ENCODE measurements around the gene AHNAK2. TPM values are rescaled to one million over a fixed set of nuclear protein-coding genes. Genes with fewer than 3 reads are reported as not detected.

Gene AHNAK2
- total RNA-seq, 1 experiment from 2014 or later, result 45.0 TPM

- Histone ChIP-seq H3K79me2 (ENCODE audit: insufficient read depth, low read length) (no peaks in the 10 kb centered on the region), H3K9me2 (ENCODE audit: insufficient read depth) (no peaks in the 10 kb centered on the region), H4K20me1 (ENCODE audit: insufficient read depth) (no peaks in the 10 kb centered on the region), H3K4me1 (ENCODE audit: control insufficient read depth in 1 of 2, insufficient read depth in 2 of 2, low read length in 2 of 2) (no peaks in the 10 kb centered on the region), H3K9ac (ENCODE audit: low read length) (no peak overlapping the region), H3K36me3 (ENCODE audit: control insufficient read depth in 1 of 2, insufficient read depth in 2 of 2, low read length in 2 of 2) (no peaks in the 10 kb centered on the region), H3K27ac (ENCODE audit: low read depth, low read length) (no peak overlapping the region), H3K4me3 (replicated peaks in 1 of 2; ENCODE audit: low read depth in 1 of 2, low read length in 2 of 2) (no peak overlapping the region), H3K27me3 (ENCODE audit: insufficient read depth, low read length) (no peaks in the 10 kb centered on the region), H3K4me2 (ENCODE audit: low read length) (no peak overlapping the region), H2AFZ (ENCODE audit: low read depth, low read length, poor library complexity, severe bottlenecking) (no peak overlapping the region), H3K9me3 (ENCODE audit: control insufficient read depth in 1 of 2, insufficient read depth in 1 of 2, low read depth in 1 of 2, low read length in 2 of 2) (peaks cover 0 to 8% of the 10 kb centered on the region in 2 experiments; a peak in 1 of 4 replicates)
- ChIA-PET RAD21 (ENCODE audit: low non-redundant PET in 1 of 2, low total read pairs in 2 of 2, uncharacterized antibody in 2 of 2, unreplicated experiment in 2 of 2) (no interaction called here), POLR2A (no interaction called here), CTCF (no interaction called here)
- DNase-seq (ENCODE audit: low read depth, low spot score), result no peak
- ATAC-seq, result no peak
- intact Hi-C loops (cut with micrococcal nuclease), result no loop called here
- BruUV-seq (replicated peaks), result no TSS peak
- TF ChIP-seq CBX3 (IDR thresholded peaks at IDR 0.05; ENCODE audit: low read depth) (no peak), RAD21 (IDR thresholded peaks at IDR 0.05; ENCODE audit: low read depth) (no peak)
Observed at GRCh38 chr14:104925855-104926609, 52.1 kb downstream of the AHNAK2 start.

GRCh38 chr14:104925214-104925854 is 52.8 kb downstream of the AHNAK2 start:
- Histone ChIP-seq H3K36me3 (ENCODE audit: control insufficient read depth in 1 of 2, insufficient read depth in 2 of 2, low read length in 2 of 2) (no peaks in the 10 kb centered on the region), H2AFZ (ENCODE audit: low read depth, low read length, poor library complexity, severe bottlenecking) (no peak overlapping the region), H4K20me1 (ENCODE audit: insufficient read depth) (no peaks in the 10 kb centered on the region), H3K4me2 (ENCODE audit: low read length) (no peak overlapping the region), H3K4me3 (replicated peaks in 1 of 2; ENCODE audit: low read depth in 1 of 2, low read length in 2 of 2) (no peak overlapping the region), H3K27me3 (ENCODE audit: insufficient read depth, low read length) (no peaks in the 10 kb centered on the region), H3K9me3 (ENCODE audit: control insufficient read depth in 1 of 2, insufficient read depth in 1 of 2, low read depth in 1 of 2, low read length in 2 of 2) (peaks cover 0 to 8% of the 10 kb centered on the region in 2 experiments; a peak in 1 of 4 replicates), H3K27ac (ENCODE audit: low read depth, low read length) (no peak overlapping the region), H3K79me2 (ENCODE audit: insufficient read depth, low read length) (no peaks in the 10 kb centered on the region), H3K9ac (ENCODE audit: low read length) (no peak overlapping the region), H3K9me2 (ENCODE audit: insufficient read depth) (no peaks in the 10 kb centered on the region), H3K4me1 (ENCODE audit: control insufficient read depth in 1 of 2, insufficient read depth in 2 of 2, low read length in 2 of 2) (no peaks in the 10 kb centered on the region)
- ChIA-PET RAD21 (ENCODE audit: low non-redundant PET in 1 of 2, low total read pairs in 2 of 2, uncharacterized antibody in 2 of 2, unreplicated experiment in 2 of 2) (no interaction called here), CTCF (interaction anchor here (1.0 kb wide), 1 partner anchor 8 kb away, joined by 3 read pairs; no protein-coding TSS in a partner anchor), POLR2A (no interaction called here)
- no peak for ATAC-seq
- TF ChIP-seq ZFX (IDR thresholded peaks at IDR 0.05), result no peak
- TF ChIP-seq TCF7L2 (IDR thresholded peaks at IDR 0.05; ENCODE audit: borderline replicate concordance, extremely low read depth, insufficient read depth, insufficient read length), result no peak
- TF ChIP-seq FOSL1 (IDR thresholded peaks at IDR 0.05; ENCODE audit: low read depth), result no peak
- no peak for TF ChIP-seq SP1 (IDR thresholded peaks at IDR 0.05; ENCODE audit: low read depth)
- TF ChIP-seq REST (IDR thresholded peaks at IDR 0.05; ENCODE audit: low read depth), result no peak
- TF ChIP-seq SRF (IDR thresholded peaks at IDR 0.05; ENCODE audit: low read depth), result no peak
- TF ChIP-seq EZH2 (IDR thresholded peaks at IDR 0.05), result no peak
- TF ChIP-seq, protein P1, sequence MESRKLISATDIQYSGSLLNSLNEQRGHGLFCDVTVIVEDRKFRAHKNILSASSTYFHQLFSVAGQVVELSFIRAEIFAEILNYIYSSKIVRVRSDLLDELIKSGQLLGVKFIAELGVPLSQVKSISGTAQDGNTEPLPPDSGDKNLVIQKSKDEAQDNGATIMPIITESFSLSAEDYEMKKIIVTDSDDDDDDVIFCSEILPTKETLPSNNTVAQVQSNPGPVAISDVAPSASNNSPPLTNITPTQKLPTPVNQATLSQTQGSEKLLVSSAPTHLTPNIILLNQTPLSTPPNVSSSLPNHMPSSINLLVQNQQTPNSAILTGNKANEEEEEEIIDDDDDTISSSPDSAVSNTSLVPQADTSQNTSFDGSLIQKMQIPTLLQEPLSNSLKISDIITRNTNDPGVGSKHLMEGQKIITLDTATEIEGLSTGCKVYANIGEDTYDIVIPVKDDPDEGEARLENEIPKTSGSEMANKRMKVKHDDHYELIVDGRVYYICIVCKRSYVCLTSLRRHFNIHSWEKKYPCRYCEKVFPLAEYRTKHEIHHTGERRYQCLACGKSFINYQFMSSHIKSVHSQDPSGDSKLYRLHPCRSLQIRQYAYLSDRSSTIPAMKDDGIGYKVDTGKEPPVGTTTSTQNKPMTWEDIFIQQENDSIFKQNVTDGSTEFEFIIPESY (IDR thresholded peaks at IDR 0.05; ENCODE audit: extremely low read depth, insufficient replicate concordance, low read length), result no peak
- no peak for TF ChIP-seq MAX (IDR thresholded peaks at IDR 0.05)
- BruUV-seq (replicated peaks), result no TSS peak
- DNase-seq (ENCODE audit: low read depth, low spot score), result no peak
- intact Hi-C loops (cut with micrococcal nuclease), result no loop called here

Measured in HCT116 (cell line).